ENCODE measurements around the gene SRRM4.

The SRRM4 gene

GRCh38 chr12:119206348-119207062 lies 225.2 kb downstream of the SRRM4 start:
- no peak for DNase-seq

- DNase-seq: no peak
Measured at GRCh38 chr12:119207063-119207560, 225.8 kb downstream of the SRRM4 start.

- DNase-seq: no peak
Measured at GRCh38 chr12:119208626-119209061, 227.3 kb downstream of the SRRM4 start.

GRCh38 chr12:119211884-119212283 lies 230.5 kb downstream of the SRRM4 start:
- DNase-seq: no peak
